RWPE2 (cell line): Measurements from ENCODE around the gene FAM20C.

ENCODE experiments used
- ATAC-seq: fragments of 200-7000 bp; cut with Tn5 transposase; 3 replicates; pipeline ENCODE4 v1.9.1; 2021; ENCODE audit warnings: low read depth
- DNase-seq: peaks from one replicate; pipeline ENCODE4 v3.0.0-alpha.2; 2020; ENCODE audit warnings: low spot score
- H3K27ac ChIP-seq: fragments of 450-650 bp; 2 replicates; pipeline ENCODE4 v1.5.1; 2017; ENCODE audit warnings: mild to moderate bottlenecking; ENCODE audit not compliant: poor library complexity, severe bottlenecking
- H3K27me3 ChIP-seq: fragments of 250-450 bp; sonication (Bioruptor Pico); 2 replicates; pipeline ENCODE4 v1.5.1; 2021; ENCODE audit warnings: mild to moderate bottlenecking, moderate library complexity; ENCODE audit not compliant: insufficient read depth, poor library complexity, severe bottlenecking
- H3K36me3 ChIP-seq: fragments of 250-450 bp; sonication (Bioruptor Pico); 2 replicates; pipeline ENCODE4 v1.5.1; 2020; ENCODE audit warnings: low read depth, mild to moderate bottlenecking, moderate library complexity
- H3K4me1 ChIP-seq: fragments of 250-450 bp; sonication (Bioruptor Pico); 2 replicates; pipeline ENCODE4 v1.5.1; 2021; ENCODE audit warnings: mild to moderate bottlenecking, moderate library complexity; ENCODE audit not compliant: insufficient read depth, poor library complexity, severe bottlenecking
- H3K4me3 ChIP-seq: fragments of 250-450 bp; sonication (Bioruptor Pico); 2 replicates; pipeline ENCODE4 v1.5.1; 2021; ENCODE audit warnings: mild to moderate bottlenecking, moderate library complexity; ENCODE audit not compliant: severe bottlenecking
- H3K9me3 ChIP-seq: fragments of 250-450 bp; sonication (Bioruptor Pico); 2 replicates; pipeline ENCODE4 v1.5.1; 2021; ENCODE audit warnings: mild to moderate bottlenecking, moderate library complexity; ENCODE audit not compliant: severe bottlenecking
- CTCF ChIP-seq: fragments of 450-650 bp; IDR thresholded peaks from one replicate; pipeline ENCODE4 v1.5.1; 2017; ENCODE audit warnings: mild to moderate bottlenecking, moderate library complexity; ENCODE audit not compliant: poor library complexity, severe bottlenecking

Gene FAM20C

GRCh38 chr7:145863-146262, 46.5 kb upstream of the FAM20C start:
- no peaks in the 10 kb centered on the region for H3K27me3 ChIP-seq
- TF ChIP-seq CTCF = no peak
- peaks cover 9% of the 10 kb centered on the region for H3K4me1 ChIP-seq
- no peaks in the 10 kb centered on the region for H3K9me3 ChIP-seq
- DNase-seq (no peak), ATAC-seq (no peak)
- no peak overlapping the region for H3K27ac ChIP-seq
- no peak overlapping the region for H3K4me3 ChIP-seq
- H3K36me3 ChIP-seq = peaks cover 10% of the 10 kb centered on the region

GRCh38 chr7:148543-148931, 43.8 kb upstream of the FAM20C start:
- ATAC-seq (no peak), DNase-seq (no peak)
- Histone ChIP-seq H3K4me3 (peak overlapping the region; percentile 47), H3K27ac (peak overlapping the region; percentile 66), H3K4me1 (peaks cover 9% of the 10 kb centered on the region), H3K27me3 (no peaks in the 10 kb centered on the region), H3K9me3 (no peaks in the 10 kb centered on the region), H3K36me3 (peaks cover 10% of the 10 kb centered on the region)
- TF ChIP-seq CTCF = no peak

GRCh38 chr7:148932-149790, 43.2 kb upstream of the FAM20C start:
- peak; percentile 96 for DNase-seq
- ATAC-seq = peak; percentile 92
- no peaks in the 10 kb centered on the region for H3K27me3 ChIP-seq
- H3K9me3 ChIP-seq = no peaks in the 10 kb centered on the region
- peaks cover 10% of the 10 kb centered on the region for H3K36me3 ChIP-seq
- H3K4me3 ChIP-seq = peak overlapping the region; percentile 47
- peaks cover 9% of the 10 kb centered on the region for H3K4me1 ChIP-seq
- no peak for TF ChIP-seq CTCF
- H3K27ac ChIP-seq = peak overlapping the region; percentile 66

GRCh38 chr7:149791-150636, 42.4 kb upstream of the FAM20C start:
- TF ChIP-seq CTCF = no peak
- peak; percentile 13; the same call in 2 of the 3 replicates for ATAC-seq
- Histone ChIP-seq H3K4me1 (peaks cover 9% of the 10 kb centered on the region), H3K4me3 (peak overlapping the region; percentile 47), H3K27ac (peak overlapping the region; percentile 66), H3K27me3 (no peaks in the 10 kb centered on the region), H3K9me3 (no peaks in the 10 kb centered on the region), H3K36me3 (peaks cover 10% of the 10 kb centered on the region)
- DNase-seq = peak; percentile 47
